Measurements from ENCODE around the gene ST6GAL1. TPM values are rescaled to one million over a fixed set of nuclear protein-coding genes. Genes with fewer than 3 reads are reported as not detected.

The ST6GAL1 gene
- total and polyA plus RNA-seq, 2 of the 4 experiments (the other 2 are of a cell fraction): 1.4 to 2.9 TPM

DNA sequence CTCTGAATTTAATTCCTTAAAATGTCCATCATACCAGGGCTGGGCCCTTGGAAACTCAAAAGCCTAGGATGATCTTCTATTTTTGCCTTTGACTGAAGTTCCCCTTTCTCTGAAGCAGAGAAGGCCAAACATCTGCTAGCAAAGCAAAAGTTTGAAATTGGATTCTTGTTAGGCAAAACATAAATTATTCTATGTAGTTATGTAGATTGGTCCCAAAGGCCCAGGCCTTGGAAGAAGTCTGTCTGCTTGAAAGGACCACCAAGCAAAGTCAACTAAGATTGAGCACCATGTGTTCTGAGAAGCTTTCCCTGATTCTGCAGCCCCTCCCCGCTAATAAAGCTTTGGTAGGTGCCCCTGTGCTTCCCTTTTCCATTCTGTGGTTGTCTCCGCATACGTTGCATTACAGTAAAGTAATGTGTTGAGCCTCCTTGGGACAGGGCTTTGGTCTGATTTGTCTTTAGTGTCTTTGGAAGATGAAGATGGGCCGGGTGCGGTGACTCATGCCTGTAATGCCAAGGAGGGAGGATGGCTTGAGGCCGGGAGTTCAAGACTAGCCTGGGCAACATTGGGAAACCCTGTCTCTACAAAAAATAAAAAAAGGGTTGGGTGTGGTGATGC is 152.5 kb downstream of the ST6GAL1 start:
- no peak overlapping the region for H4K8ac ChIP-seq (ENCODE audit: low read depth in 2 of 2, low read length in 2 of 2)
- no peak overlapping the region for H3K4me3 ChIP-seq (ENCODE audit: insufficient read depth, low read depth, low read length)
- in situ Hi-C loops (cut with MboI; ENCODE audit: low sequenced_read_pairs): no loop called here
- H2BK15ac ChIP-seq (ENCODE audit: low read depth, low read length): no peak overlapping the region
- no peaks in the 10 kb centered on the region for H4K20me1 ChIP-seq (ENCODE audit: insufficient read depth, low read length)
- no peak overlapping the region for H3K23ac ChIP-seq (ENCODE audit: low read depth, low read length)
- intact Hi-C loops (cut with micrococcal nuclease): no loop called here
- no peaks in the 10 kb centered on the region for H3K9me3 ChIP-seq (ENCODE audit: control insufficient read depth, insufficient read depth, low read length)
- H3K4me2 ChIP-seq (ENCODE audit: low read depth, low read length): no peak overlapping the region
- ATAC-seq (ENCODE audit: low read depth) (no peak), DNase-seq (no peak)
- no peaks in the 10 kb centered on the region for H3K36me3 ChIP-seq (ENCODE audit: control insufficient read depth, insufficient read depth, low read length)
- no peak overlapping the region for H2BK120ac ChIP-seq (ENCODE audit: low read depth, low read length)
- H3K4ac ChIP-seq (ENCODE audit: low read depth, low read length): no peak overlapping the region
- no peak overlapping the region for H3K18ac ChIP-seq (ENCODE audit: low read depth, low read length)
- H2AK9ac ChIP-seq (replicated peaks; ENCODE audit: low read depth, low read length, poor library complexity): no peak overlapping the region
- no peak overlapping the region for H2AK5ac ChIP-seq (ENCODE audit: low read depth, low read length)
- TF ChIP-seq RAD21 (IDR thresholded peaks at IDR 0.05; ENCODE audit: low read length): no peak
- no peak for TF ChIP-seq POLR2A (IDR thresholded peaks at IDR 0.05; ENCODE audit: low read depth, low read length)
- TF ChIP-seq CHD1 (IDR thresholded peaks at IDR 0.05; ENCODE audit: low read depth, low read length): no peak
- TF ChIP-seq MXI1 (IDR thresholded peaks at IDR 0.05; ENCODE audit: borderline replicate concordance, low read depth, low read length): no peak
- no peak for TF ChIP-seq FOS (IDR thresholded peaks at IDR 0.05; ENCODE audit: low read depth, low read length)
- TF ChIP-seq MAZ (IDR thresholded peaks at IDR 0.05; ENCODE audit: borderline replicate concordance, low read depth, low read length): no peak
- TF ChIP-seq BHLHE40 (IDR thresholded peaks at IDR 0.05; ENCODE audit: low read depth, low read length): no peak
- no peaks in the 10 kb centered on the region for H3K79me1 ChIP-seq (ENCODE audit: low read depth in 1 of 2, low read length in 2 of 2)
- no CpG with 5 or more reads among the region's 6 CpGs for WGBS, 2 experiments (ENCODE audit: extremely low coverage in 2 of 2, insufficient read length in 1 of 2)
- H3K27me3 ChIP-seq (ENCODE audit: control insufficient read depth, insufficient read depth, low read length): no peaks in the 10 kb centered on the region
- H2BK20ac ChIP-seq (ENCODE audit: low read depth, low read length): no peak overlapping the region
- no peak overlapping the region for H4K5ac ChIP-seq (ENCODE audit: low read depth, low read length)
- H2AFZ ChIP-seq (replicated peaks; ENCODE audit: low read length, poor library complexity): no peak overlapping the region
- H3K9me1 ChIP-seq (ENCODE audit: insufficient read depth, low read length): no peaks in the 10 kb centered on the region; the same call in 1 of the 2 replicates
- H2BK5ac ChIP-seq (ENCODE audit: low read depth, low read length, poor library complexity, severe bottlenecking): no peak overlapping the region
- POLR2A ChIA-PET (ENCODE audit: unreplicated experiment): no interaction called here
- H3K9ac ChIP-seq (ENCODE audit: low read depth, low read length): no peak overlapping the region
- dilution Hi-C loops (cut with HindIII; ENCODE audit: low sequenced_read_pairs, unreplicated experiment): no loop called here
- no peaks in the 10 kb centered on the region; the same call in 1 of the 2 replicates for H3K4me1 ChIP-seq (ENCODE audit: control insufficient read depth, insufficient read depth, low read length)
- H4K91ac ChIP-seq (ENCODE audit: insufficient read depth, low read depth, low read length): no peak overlapping the region
- H3K14ac ChIP-seq (replicated peaks; ENCODE audit: low read depth, low read length): no peak overlapping the region
- CTCF ChIA-PET: no interaction called here
- no TSS peak for BruUV-seq (replicated peaks)
- H3K27ac ChIP-seq (ENCODE audit: insufficient read depth, low read length): no peak overlapping the region
- H3K56ac ChIP-seq (ENCODE audit: extremely low read depth, insufficient read depth, low read length): no peak overlapping the region
